GM21381 (cell line): ENCODE results near the gene CRTAC1.
A peak's percentile ranks its signal among the peaks of the same experiment; 100 is the strongest.

Experiments
- ATAC-seq: cut with Tn5 transposase; IDR thresholded peaks from one replicate; pipeline ENCODE4 v1.9.1; 2021; ENCODE audit warnings: mild to moderate bottlenecking, moderate library complexity; ENCODE audit not compliant: unreplicated experiment

CRTAC1 gene

DNA sequence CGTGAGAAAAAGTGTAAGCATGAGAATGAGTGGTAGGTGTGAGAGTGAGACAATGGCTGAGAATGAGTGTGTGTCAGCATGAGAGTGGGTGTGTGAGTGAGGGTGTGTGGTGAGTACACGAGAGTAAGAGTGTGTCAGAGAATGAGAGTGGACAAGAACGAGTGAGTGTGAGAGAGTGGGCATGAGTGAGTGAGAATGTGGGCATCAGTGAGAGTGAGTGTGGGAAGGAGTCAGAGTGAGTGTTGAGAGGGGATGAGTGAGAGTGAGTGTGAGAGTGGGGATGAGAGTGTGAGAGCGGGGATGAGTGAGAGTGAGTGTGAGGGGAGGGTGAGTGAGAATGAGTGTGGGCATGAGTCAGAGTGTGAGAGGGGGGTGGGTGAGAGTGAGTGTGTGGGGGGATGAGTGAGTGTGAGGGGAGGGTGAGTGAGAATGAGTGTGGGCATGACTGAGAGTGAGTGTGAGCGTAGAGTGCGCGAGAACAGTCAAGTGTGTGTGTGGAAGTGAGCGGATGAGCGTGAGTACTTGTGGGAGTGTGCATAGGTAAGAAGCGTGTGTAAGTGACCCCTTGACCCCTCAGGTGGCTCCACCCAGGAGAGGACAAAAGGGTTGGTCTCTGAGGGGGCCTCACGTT is 105.0 kb downstream of the CRTAC1 start:
- no peak for ATAC-seq

DNA sequence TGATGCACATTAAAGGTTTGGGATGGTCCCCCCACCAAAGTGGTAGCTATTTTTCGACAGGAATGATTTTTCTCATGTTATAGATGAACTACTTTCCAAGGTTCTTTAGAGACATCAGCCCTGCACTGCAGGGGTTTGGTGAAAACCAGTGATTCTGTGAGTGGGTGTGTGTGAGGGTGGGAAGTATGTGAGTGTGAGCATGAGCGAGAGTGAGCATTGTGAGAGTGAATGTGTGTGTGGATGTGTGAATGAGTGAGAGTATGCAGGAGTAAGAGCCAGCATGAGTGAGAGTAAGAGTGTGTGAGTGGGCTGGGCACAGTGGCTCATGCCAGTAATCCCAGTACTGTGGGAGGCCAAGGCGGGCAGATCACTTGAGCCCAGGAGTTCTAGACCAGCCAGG is 105.7 kb downstream of the CRTAC1 start:
- ATAC-seq: no peak

DNA sequence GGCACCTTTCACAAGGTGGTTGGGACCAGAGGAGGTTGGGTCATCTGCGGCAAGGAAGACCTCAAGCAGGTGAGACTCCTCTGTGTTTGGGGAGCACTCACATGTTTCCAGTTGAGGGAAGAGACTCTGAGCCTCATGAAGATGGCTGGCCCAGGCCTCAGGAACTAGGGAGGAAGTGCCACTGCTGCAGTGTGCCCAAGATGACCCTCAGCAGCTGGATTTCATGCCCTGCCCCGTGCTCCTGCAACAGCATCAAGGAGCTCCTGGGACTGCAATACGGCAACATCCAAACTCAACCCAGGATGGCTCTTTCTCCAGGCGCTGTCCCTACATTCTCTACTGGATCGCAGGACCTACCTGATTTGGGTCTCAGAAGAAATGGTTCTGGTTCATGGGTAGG is 106.9 kb downstream of the CRTAC1 start:
- ATAC-seq: no peak

DNA sequence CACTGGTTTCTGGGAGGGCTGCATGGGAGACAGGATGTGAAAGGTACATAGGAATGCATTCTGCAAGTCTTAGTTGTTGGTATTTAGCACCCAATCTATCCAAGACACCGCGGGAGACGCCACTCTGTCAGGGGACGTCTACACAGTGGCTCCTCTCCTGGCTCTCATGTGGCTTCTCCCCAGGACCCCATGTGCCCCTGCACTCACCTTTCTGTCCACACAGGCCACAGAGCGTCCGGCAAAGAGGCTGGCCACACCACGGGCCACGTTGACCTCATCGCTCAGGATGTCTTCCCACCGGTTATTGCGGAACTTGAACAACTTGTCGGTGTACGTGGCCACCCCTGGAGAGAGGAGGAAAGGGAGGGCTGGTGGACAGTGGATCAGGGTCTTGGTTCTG is 107.4 kb downstream of the CRTAC1 start:
- ATAC-seq: no peak

DNA sequence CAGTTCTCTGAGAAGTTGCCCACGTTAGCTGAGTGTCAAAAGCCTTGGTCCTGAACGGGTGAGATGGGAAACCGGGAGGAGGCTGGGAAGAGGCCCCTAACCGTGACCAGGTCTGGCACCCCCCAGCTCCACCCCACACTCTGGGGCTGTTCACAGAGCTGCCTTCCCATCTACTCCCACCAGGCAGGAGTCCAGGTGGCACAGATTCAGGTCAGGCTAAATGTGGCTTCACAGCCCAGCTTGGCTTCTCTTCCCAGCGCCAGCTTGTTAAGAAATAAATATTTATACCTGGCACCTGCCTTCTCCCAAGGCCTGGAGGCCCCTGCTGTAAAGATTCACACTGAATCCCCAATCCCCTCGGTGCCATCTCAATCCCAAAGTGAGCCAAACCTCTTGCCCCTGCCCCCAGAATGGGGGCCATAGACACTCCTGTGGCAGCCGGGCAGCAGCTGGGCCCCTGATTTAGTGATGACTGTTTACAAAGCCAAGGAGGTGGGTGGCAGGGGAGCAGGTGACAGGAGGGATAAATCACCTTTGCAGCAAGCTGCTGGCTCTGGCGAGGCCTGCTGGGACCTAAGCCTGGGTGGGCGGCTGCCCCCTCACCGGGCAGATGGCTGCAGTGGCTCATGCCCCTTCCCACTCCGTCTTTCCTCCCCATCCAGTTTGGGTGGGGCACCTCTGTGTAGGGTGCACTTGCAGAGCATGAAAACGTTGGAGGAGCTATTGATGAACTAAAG is 108.2 kb downstream of the CRTAC1 start:
- ATAC-seq: no peak

GRCh38 chr10:97921581-97922021 is 108.8 kb downstream of the CRTAC1 start:
- no peak for ATAC-seq

- no peak for ATAC-seq
These were observed 109.6 kb downstream of the CRTAC1 start for GRCh38 chr10:97920865-97921264.

DNA sequence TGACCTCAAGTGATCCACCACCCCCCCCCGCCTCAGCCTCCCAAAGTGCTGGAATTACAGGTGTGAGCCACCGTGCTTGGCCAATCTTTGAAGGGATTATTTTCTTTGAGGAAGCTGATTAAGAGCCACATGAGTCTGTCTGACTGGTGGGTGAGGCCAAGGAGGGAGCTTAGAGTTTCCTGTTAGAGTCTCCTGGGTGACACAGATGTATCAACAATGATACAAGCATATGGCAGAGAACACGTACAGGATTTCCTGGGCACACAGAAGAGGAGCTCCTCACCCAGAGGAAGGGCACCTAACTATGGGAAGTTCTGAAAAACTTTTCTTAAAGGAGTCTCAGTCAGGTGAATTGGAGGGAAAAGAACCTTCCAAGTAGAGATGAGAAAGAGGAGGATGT is 111.4 kb downstream of the CRTAC1 start:
- no peak for ATAC-seq

DNA sequence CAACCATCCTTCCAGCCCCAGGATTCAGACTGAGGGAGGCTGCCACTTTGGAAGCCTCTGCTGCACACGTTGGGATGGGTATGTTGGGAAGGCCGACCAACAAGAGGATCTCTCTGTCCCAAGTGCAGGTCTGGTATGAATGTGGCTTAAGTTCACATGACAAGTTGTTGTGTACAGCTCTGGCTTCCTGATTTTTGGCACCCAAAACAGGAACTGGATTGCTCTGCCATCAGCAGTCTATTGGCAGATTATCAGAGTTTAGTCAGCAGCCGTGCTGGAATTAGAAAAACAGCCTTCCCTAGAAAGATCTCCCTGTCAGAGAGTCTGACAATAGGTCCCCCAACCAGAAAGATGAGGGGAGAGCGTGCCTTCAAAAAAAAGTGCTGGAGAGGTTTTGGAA is 113.8 kb downstream of the CRTAC1 start:
- no peak for ATAC-seq

DNA sequence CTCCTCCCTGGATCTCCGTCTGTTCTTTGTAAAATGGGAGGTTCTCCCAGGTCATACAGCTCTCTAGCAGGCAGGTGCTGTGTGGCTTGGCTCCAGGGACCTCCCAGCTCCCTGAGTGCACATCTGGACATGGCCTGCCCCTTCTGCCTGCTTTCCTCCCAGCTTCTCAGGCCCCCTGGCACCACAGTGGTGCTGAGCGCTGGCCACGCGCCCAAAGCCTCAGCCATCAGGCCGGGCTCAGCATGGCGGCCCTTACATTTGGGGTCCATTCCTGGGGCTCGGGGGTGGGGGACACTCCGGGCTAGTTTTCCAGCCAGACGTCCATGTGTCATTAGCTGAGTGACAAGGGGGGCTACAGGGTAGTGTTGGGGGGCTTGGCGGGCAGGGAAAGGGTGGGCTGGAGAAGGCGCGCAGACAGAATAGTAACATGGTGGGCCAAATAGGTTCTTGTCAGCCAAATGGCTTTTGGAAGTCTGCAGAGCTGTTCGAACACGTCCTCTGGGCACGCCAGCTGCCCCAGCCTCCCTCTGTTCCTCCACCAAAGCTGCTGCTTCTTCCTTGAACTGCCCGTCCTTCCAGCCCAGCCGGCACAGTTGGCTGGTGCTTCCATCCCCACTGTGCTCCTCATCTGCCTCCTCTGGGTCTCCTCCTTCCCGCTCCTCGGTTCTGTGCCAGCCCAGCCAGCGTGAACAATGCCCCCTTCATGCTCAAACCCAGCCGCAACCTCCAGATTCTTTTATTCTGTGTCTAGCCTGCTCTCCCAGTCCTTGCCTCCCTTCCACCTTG is 114.9 kb downstream of the CRTAC1 start:
- no peak for ATAC-seq

DNA sequence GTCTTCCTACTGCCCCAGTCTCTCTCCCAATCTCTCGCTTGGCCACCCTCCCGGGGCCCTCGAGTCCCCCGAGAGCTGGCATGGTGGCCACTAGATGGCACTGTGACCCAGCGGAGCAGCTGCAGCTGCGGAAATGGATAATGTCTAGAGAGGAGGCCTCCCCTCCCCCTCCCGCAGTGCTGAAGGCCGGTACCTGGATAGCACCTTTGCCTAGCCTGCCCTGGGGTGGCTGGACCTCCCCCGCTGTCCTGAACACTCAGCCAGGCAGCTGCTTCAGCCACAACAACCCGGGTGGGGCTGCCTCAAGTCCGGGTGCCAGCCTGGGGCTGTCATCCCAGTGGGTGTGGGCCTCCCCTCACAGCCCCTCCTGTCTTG is 115.6 kb downstream of the CRTAC1 start:
- ATAC-seq: peak; percentile 78

- ATAC-seq: peak; percentile 7
These were observed 116.1 kb downstream of the CRTAC1 start for GRCh38 chr10:97914171-97914836.

DNA sequence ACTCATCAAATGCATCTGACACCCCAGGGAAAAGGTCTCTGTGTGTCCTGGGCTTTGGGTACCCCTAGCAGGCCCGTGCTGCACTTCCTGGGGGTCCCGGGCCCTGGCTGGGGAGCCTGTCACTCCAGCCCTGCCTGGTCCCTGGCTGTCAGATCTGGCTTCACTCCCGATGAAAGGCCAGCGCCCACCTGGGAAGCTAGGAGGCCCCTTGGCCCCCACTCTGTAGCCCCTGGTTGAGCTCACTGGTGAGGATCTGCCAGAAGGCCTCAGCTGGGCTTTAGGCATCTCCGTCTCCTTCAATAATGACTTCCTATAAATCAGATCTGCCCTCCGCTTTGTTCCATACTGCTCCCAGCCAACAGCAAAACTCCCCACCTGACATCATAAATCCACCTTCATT is 116.8 kb downstream of the CRTAC1 start:
- no peak for ATAC-seq

DNA sequence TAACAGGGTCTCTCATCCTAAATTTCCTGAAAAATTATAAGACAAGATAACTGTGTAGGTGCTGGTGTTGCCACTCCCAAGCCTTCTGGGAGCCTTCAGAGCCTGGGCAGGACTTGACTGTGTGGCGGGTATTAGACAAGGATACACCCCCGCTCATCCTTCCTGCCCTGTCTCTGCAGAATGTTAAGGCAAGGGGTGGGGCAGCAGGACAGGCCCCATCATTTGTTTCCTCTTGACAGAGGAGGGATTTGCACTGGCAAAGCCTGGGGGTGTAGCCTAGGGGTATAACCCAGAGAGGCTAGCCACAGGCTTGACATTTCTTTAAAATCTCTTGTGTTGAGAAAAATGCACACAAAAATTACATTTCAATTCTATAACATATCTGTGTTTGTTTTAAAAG is 117.2 kb downstream of the CRTAC1 start:
- no peak for ATAC-seq

DNA sequence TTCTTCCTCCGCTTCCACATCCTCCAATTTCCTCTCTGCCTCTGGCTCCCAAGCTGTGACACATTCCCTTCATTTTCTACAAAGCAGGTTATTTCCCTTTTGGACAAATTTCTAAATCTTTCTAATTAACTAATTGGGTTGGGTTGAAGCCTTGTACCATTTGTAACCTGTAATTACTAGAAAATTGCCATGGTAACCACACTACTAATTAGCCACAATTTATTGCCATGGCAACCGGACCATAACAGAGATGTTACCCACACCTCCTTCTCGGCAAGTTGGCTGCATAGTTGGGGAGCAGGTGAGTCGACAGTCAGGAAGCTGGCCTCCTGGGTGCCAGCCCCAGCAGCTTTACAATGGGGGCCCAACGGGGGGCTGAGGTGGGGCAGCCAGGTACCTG is 119.2 kb downstream of the CRTAC1 start:
- no peak for ATAC-seq

DNA sequence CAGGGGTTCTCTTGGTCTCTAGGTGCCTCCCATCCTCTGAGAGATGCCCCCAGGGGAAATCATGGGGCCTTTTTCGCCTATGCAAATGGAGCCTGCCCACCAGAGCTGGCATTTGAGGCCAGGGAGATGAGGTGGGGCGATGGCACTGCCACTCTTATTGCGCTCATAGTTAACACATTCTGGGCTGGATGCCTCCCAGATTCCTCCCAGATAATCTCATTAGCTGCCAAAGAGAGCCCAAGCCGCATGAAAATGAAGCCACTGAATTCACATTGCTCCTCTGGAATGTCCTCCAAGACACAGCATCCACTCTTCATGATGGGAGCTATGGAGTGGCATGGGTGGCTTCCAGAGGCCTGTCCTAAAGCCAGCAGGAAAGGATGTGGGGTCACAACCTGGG is 119.8 kb downstream of the CRTAC1 start:
- no peak for ATAC-seq

GRCh38 chr10:97907830-97908229 is 122.6 kb downstream of the CRTAC1 start:
- no peak for ATAC-seq

- ATAC-seq: no peak
These were observed 123.2 kb downstream of the CRTAC1 start for GRCh38 chr10:97907211-97907610.

DNA sequence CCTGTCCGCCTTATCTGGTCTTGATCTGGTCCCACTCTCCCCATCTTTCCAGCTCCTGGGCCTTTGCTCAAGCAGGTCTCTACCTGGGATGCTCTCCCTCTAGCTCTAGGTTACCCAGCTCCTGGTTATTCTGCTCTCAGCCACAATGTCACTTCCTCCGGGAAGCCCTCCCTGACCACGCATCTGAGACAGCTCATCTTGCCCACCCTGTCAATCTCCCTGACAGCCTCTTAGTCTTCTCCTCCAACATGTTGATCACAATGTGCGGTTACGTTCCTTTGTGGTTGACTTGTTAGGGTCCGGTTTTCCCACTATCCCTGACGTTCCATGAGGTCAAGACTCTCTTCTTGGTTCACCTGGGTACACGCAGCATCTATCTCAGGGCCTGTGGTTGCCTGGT is 125.1 kb downstream of the CRTAC1 start:
- ATAC-seq: no peak

- no peak for ATAC-seq
These were observed 125.8 kb downstream of the CRTAC1 start for GRCh38 chr10:97904576-97904975.

DNA sequence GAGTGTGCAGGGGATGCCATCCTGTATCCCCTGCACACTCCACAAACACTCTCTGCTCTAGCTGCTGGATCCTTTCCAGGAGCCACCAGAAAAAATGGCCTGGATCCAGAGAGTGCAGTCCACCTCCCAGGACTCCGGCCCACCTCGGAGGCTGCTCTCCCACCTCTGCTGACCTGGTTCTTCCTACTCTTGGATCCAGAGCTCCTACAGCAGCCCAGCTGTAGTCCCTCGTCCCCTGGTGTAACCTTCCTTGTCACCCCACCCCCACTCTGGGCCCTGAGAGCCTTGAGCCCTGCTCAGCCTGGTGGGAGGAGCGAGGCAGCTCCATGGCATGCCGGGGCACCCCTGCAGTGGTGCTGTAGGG is 126.4 kb downstream of the CRTAC1 start:
- no peak for ATAC-seq
